ENCODE data around the gene HGS. TPM values are rescaled to one million over a fixed set of nuclear protein-coding genes. Genes with fewer than 3 reads are reported as not detected.

The HGS gene
- total and polyA plus RNA-seq, 5 experiments from 2014 or later = 15.4 to 154 (median 31.1) TPM

- no peak for ATAC-seq
- Mint-ChIP-seq H3K27me3 (peaks cover 4 to 37% (median 9%) of the 10 kb centered on the region in 5 donors), H3K4me3 (no peak overlapping the region), H3K27ac (no peak overlapping the region), H3K4me1 (peaks cover 2 to 5% (median 3%) of the 10 kb centered on the region in 4 donors), H3K9me3 (peaks cover 0 to 8% (median 0%) of the 10 kb centered on the region in 9 donors), H3K36me3 (no peaks in the 10 kb centered on the region)
- POLR2A ChIA-PET = interaction anchor here (0.6 to 0.8 kb wide), 2 partner anchors 20 to 46 kb away, joined by 3 read pairs; no protein-coding TSS in a partner anchor
- DNase-seq = peak in 1 of 10 donors; percentile 14
Observed at GRCh38 chr17:81646869-81647600, 36.8 kb upstream of the HGS start.

DNA sequence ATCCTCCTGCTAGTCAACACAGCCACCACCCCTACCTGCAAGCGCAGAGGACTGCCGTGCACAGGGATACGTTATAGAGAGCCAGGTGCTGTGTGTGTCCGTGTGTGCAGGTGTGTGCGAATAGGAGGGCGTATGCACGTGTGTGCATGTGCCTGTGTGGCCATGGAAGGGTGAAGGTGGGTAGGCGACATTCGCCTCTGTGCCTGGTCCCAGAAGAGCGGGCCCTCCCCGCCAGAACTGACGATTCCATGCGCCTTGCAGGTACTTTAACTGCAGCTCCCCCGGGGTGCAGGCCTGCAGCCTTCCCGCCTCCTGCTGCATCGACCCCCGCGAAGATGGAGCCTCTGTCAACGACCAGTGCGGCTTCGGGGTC, 36.2 kb upstream of the HGS start:
- Mint-ChIP-seq H3K27ac (no peak overlapping the region), H3K36me3 (no peaks in the 10 kb centered on the region), H3K4me3 (no peak overlapping the region), H3K4me1 (peaks cover 2 to 6% (median 4%) of the 10 kb centered on the region in 4 donors), H3K9me3 (peaks cover 0 to 8% (median 0%) of the 10 kb centered on the region in 9 donors), H3K27me3 (peaks cover 4 to 37% (median 9%) of the 10 kb centered on the region in 5 donors)
- POLR2A ChIA-PET = no interaction called here
- peak in 1 of 10 donors; percentile 41 for DNase-seq
- no peak for ATAC-seq

DNA sequence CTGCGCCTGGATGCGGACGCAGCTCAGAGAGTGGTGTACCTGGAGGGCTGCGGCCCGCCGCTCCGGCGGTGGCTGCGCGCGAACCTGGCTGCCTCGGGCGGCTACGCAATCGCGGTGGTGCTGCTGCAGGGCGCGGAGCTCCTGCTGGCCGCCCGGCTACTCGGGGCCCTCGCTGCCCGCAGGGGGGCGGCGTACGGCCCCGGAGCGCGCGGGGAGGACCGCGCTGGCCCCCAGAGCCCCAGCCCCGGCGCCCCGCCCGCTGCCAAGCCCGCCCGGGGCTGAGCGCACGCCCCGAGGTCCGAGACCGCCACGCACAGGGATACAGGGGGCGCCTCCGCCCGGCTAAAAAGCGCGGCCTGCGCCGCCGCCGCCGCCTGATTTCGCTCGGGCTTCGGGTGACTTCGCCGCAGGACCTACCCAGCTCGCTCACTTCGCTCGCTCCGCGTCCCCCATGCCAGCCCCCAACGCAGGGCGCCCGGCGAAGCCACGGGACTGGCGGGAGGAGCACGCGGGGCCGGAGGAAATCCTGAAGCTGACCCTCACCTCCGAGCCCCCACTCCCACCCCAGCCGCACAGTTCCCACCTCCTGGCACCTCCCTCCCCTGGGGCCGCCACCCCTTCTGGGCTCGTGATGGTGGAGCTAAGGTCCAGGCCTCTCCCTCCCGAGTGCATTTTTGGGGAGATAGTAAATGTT, 35.7 kb upstream of the HGS start:
- Mint-ChIP-seq H3K36me3 (no peaks in the 10 kb centered on the region), H3K27ac (no peak overlapping the region), H3K4me1 (peaks cover 3 to 9% (median 6%) of the 10 kb centered on the region in 4 donors), H3K27me3 (peaks cover 4 to 39% (median 9%) of the 10 kb centered on the region in 5 donors), H3K9me3 (peaks cover 0 to 9% (median 0%) of the 10 kb centered on the region in 9 donors), H3K4me3 (no peak overlapping the region)
- POLR2A ChIA-PET = no interaction called here
- DNase-seq = peak in 1 of 10 donors; percentile 23
- ATAC-seq = no peak

- peaks cover 0 to 9% (median 0%) of the 10 kb centered on the region in 9 donors for H3K9me3 Mint-ChIP-seq
- POLR2A ChIA-PET = no interaction called here
- ATAC-seq (no peak), DNase-seq (no peak)
- no peak overlapping the region for H3K4me3 Mint-ChIP-seq
- H3K36me3 Mint-ChIP-seq = no peaks in the 10 kb centered on the region
- H3K27ac Mint-ChIP-seq = no peak overlapping the region
- H3K4me1 Mint-ChIP-seq = peaks cover 7 to 13% (median 11%) of the 10 kb centered on the region in 4 donors
- H3K27me3 Mint-ChIP-seq = peaks cover 4 to 39% (median 9%) of the 10 kb centered on the region in 5 donors
Observed at GRCh38 chr17:81648707-81649085, 35.1 kb upstream of the HGS start.

- Mint-ChIP-seq H3K36me3 (no peaks in the 10 kb centered on the region), H3K4me3 (no peak overlapping the region), H3K27ac (no peak overlapping the region), H3K27me3 (peaks cover 4 to 39% (median 9%) of the 10 kb centered on the region in 5 donors), H3K9me3 (peaks cover 0 to 9% (median 0%) of the 10 kb centered on the region in 9 donors), H3K4me1 (peaks cover 7 to 22% (median 17%) of the 10 kb centered on the region in 4 donors)
- POLR2A ChIA-PET = no interaction called here
- no peak for ATAC-seq
- no peak for DNase-seq
Observed at GRCh38 chr17:81650951-81651350, 32.9 kb upstream of the HGS start.

- no peaks in the 10 kb centered on the region for H3K36me3 Mint-ChIP-seq
- ATAC-seq = no peak
- H3K9me3 Mint-ChIP-seq = peaks cover 0 to 9% (median 0%) of the 10 kb centered on the region in 9 donors
- H3K27ac Mint-ChIP-seq = peak overlapping the region in 3 of 10 donors; percentile 58 to 80 (median 68)
- no peak for DNase-seq
- H3K4me3 Mint-ChIP-seq = peak overlapping the region in 8 of 10 donors; percentile 34 to 74 (median 44)
- POLR2A ChIA-PET = no interaction called here
- H3K4me1 Mint-ChIP-seq = peaks cover 7 to 22% (median 17%) of the 10 kb centered on the region in 4 donors
- H3K27me3 Mint-ChIP-seq = peaks cover 4 to 39% (median 9%) of the 10 kb centered on the region in 5 donors
Observed at GRCh38 chr17:81651692-81652091, 32.1 kb upstream of the HGS start.

GRCh38 chr17:81652906-81653771, 30.7 kb upstream of the HGS start:
- peaks cover 2 to 33% (median 9%) of the 10 kb centered on the region in 5 donors for H3K27me3 Mint-ChIP-seq
- peak overlapping the region in 9 of 10 donors; percentile 11 to 92 (median 79) for H3K27ac Mint-ChIP-seq
- H3K9me3 Mint-ChIP-seq = peaks cover 0 to 9% (median 0%) of the 10 kb centered on the region in 9 donors
- DNase-seq (peak in 4 of 10 donors; percentile 16 to 35 (median 32)), ATAC-seq (peak; percentile 85 to 89)
- no peaks in the 10 kb centered on the region for H3K36me3 Mint-ChIP-seq
- H3K4me3 Mint-ChIP-seq = peak overlapping the region; percentile 76 to 91 (median 85)
- H3K4me1 Mint-ChIP-seq = peaks cover 7 to 29% (median 20%) of the 10 kb centered on the region in 4 donors
- POLR2A ChIA-PET = interaction anchor here (0.9 to 2.7 kb wide), 6 partner anchors 10 to 31 kb away, joined by 3 to 19 read pairs (median 4); partner anchors contain the start of genes ARL16, CCDC137, HGS and NPLOC4

- Mint-ChIP-seq H3K9me3 (peaks cover 0 to 2% (median 0%) of the 10 kb centered on the region in 9 donors), H3K27ac (no peak overlapping the region), H3K27me3 (peaks cover 2 to 13% (median 4%) of the 10 kb centered on the region in 5 donors), H3K4me1 (peaks cover 7 to 29% (median 20%) of the 10 kb centered on the region in 4 donors), H3K36me3 (no peaks in the 10 kb centered on the region), H3K4me3 (no peak overlapping the region)
- DNase-seq = no peak
- ATAC-seq = no peak
- POLR2A ChIA-PET = interaction anchor here (0.8 to 1.5 kb wide), 3 partner anchors 10 to 48 kb away, joined by 3 to 5 read pairs (median 3); partner anchors contain the start of genes CCDC137, MRPL12 and OXLD1
Observed at GRCh38 chr17:81655378-81656117, 28.3 kb upstream of the HGS start.

DNA sequence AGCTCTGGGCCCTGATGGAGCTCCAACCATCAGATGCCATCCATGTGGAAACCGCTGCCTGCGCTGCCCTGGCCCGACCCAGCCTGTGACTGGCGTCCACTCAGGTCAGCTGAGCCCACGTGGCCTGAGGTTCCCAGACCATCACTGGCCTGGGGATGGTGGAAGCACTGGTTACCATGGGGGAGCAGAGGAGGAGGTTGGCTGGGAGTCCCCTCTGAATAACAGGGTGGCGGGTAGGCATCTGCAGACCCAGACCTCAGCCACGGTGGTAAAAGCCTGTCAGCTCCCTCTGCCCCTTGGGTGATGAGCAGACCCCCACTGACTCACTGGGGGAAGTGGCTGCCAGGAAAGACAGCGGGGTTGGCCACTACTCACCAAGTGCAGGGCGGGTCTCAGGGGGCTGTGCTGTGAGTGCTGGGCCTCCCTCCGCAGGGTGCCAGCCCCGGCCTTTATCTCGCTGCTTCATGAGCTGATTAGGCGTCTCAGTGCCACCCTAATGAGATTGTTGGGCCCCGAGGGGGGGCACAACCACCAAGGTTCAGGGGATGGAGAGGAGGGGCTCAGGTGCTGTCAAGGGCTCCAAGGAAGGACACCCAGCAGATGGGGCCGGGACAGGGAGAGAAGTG, 27.6 kb upstream of the HGS start, which contains the start of gene PDE6G:
TSS of gene PDE6G (minus strand) at position 425 of the 626 bp plus-strand sequence. CDS start 3,237 bp downstream, outside the sequence.
- H3K4me1 Mint-ChIP-seq = peaks cover 7 to 29% (median 21%) of the 10 kb centered on the region in 4 donors
- no peak for DNase-seq
- no peak for ATAC-seq
- H3K4me3 Mint-ChIP-seq = peak within 1 kb of the TSS in 1 of 10 donors; percentile 6
- H3K27me3 Mint-ChIP-seq = peaks cover 2 to 9% (median 4%) of the 10 kb centered on the region in 5 donors
- peak within 1 kb of the TSS in 2 of 10 donors; percentile 56 to 59 for H3K27ac Mint-ChIP-seq
- POLR2A ChIA-PET = interaction anchor here (0.8 to 1.5 kb wide), 3 partner anchors 9 to 47 kb away, joined by 3 to 5 read pairs (median 3); partner anchors contain the start of genes CCDC137, MRPL12 and OXLD1
- no peaks in the 10 kb centered on the region for H3K36me3 Mint-ChIP-seq
- H3K9me3 Mint-ChIP-seq = peaks cover 0 to 2% (median 0%) of the 10 kb centered on the region in 9 donors

DNA sequence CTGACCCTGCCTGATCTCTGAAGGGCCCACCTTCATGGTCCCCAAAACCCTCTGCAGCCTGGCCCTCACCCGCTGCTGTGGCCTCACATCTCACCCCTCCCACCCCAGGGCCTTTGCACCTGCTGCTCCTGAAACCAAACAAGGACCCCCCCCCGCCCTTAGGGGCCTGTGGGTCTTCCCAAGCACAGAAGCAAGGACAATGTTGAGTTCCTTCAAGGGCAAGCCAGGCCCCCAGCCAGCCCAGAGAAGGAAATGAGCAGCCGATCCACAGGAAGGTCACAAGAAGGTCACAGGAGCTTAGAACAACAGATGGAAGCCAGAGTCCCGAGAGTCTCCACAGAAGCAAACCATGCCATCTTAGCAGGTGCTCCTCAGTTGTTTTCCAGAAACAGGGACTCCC, 27.0 kb upstream of the HGS start:
- ATAC-seq (no peak), DNase-seq (no peak)
- POLR2A ChIA-PET = interaction anchor here (1.1 to 1.5 kb wide), 2 partner anchors 9 to 46 kb away, joined by 3 to 5 read pairs; partner anchors contain the start of gene MRPL12
- peak overlapping the region in 2 of 10 donors; percentile 56 to 59 for H3K27ac Mint-ChIP-seq
- H3K27me3 Mint-ChIP-seq = peaks cover 1 to 4% (median 2%) of the 10 kb centered on the region in 5 donors
- H3K4me1 Mint-ChIP-seq = peaks cover 5 to 28% (median 20%) of the 10 kb centered on the region in 4 donors
- H3K36me3 Mint-ChIP-seq = no peaks in the 10 kb centered on the region
- H3K4me3 Mint-ChIP-seq = peak overlapping the region in 1 of 10 donors; percentile 6
- peaks cover 0 to 2% (median 0%) of the 10 kb centered on the region in 9 donors for H3K9me3 Mint-ChIP-seq

- DNase-seq = no peak
- H3K27ac Mint-ChIP-seq = peak overlapping the region in 1 of 10 donors; percentile 37
- no peaks in the 10 kb centered on the region for H3K27me3 Mint-ChIP-seq
- peaks cover 2 to 25% (median 15%) of the 10 kb centered on the region in 4 donors for H3K4me1 Mint-ChIP-seq
- no peaks in the 10 kb centered on the region for H3K9me3 Mint-ChIP-seq
- no peak overlapping the region for H3K4me3 Mint-ChIP-seq
- ATAC-seq = no peak
- POLR2A ChIA-PET = interaction anchor here (0.6 to 0.7 kb wide), 2 partner anchors 80 to 150 kb away, joined by 3 to 4 read pairs; no protein-coding TSS in a partner anchor
- no peaks in the 10 kb centered on the region for H3K36me3 Mint-ChIP-seq
Observed at GRCh38 chr17:81659038-81659437, 24.8 kb upstream of the HGS start.

All from naive thymus-derived CD8-positive, alpha-beta T cell (primary cell).